Tibial artery (tissue), 4 donors: ENCODE measurements around the gene CISD1.

Experiments
- DNase-seq, 2 donors: peaks; one replicate each; pipeline ENCODE4 v3.0.0-alpha.2; 2019
- H3K27ac ChIP-seq, 2 donors: fragments of 200-600 bp; sonication (generic) in 1 of 2; 1 replicate in 1 of 2; 2 replicates in 1 of 2; pipeline ENCODE4 v1.5.1; 2018 to 2019; ENCODE audit warnings: mild to moderate bottlenecking in 1 of 2
- H3K27me3 ChIP-seq, 2 donors: fragments of 200-600 bp; sonication (generic) in 1 of 2; one replicate each; pipeline versions ENCODE4 v1.5.1 to v1.6.0; 2016 to 2019
- H3K36me3 ChIP-seq, 3 donors: fragments of 200-600 bp; sonication (generic) in 2 of 3; one replicate each; pipeline ENCODE4 v1.5.1; 2016 to 2019; ENCODE audit warnings: mild to moderate bottlenecking in 2 of 3
- H3K4me1 ChIP-seq, 4 donors: fragments of 200-600 bp; sonication (generic) in 2 of 4; 1 replicate in 3 of 4; 2 replicates in 1 of 4; pipeline ENCODE4 v1.5.1; 2016 to 2019
- H3K4me3 ChIP-seq, 2 donors: fragments of 200-600 bp; sonication (generic) in 1 of 2; 1 replicate in 1 of 2; 2 replicates in 1 of 2; pipeline ENCODE4 v1.5.1; 2018 to 2019; ENCODE audit warnings: mild to moderate bottlenecking in 2 of 2
- H3K9me3 ChIP-seq, 3 donors: fragments of 200-600 bp; sonication (generic) in 1 of 3; one replicate each; pipeline ENCODE4 v1.5.1; 2016 to 2019
- CTCF ChIP-seq, 2 experiments: fragments of 200-600 bp in 1 of 2; fragments of 450-650 bp in 1 of 2; IDR thresholded peaks; one replicate each; pipeline ENCODE4 v1.5.1; 2017 to 2019; ENCODE audit warnings: antibody characterized with exemption in 2 of 2, mild to moderate bottlenecking in 1 of 2, moderate library complexity in 1 of 2
- intact Hi-C: fragments of 100-400 bp; cut with DNase I; formaldehyde crosslinking; loops from one replicate; pipeline ENCODE4 v1.15.0; 2023; ENCODE audit warnings: low total_unique reads

CISD1 gene

GRCh38 chr10:58307676-58308075 is 38.7 kb downstream of the CISD1 start:
- intact Hi-C loops: no loop called here
- no peak for DNase-seq
- Histone ChIP-seq H3K4me3 (no peak overlapping the region), H3K36me3 (no peaks in the 10 kb centered on the region), H3K27me3 (peaks cover 0 to 8% of the 10 kb centered on the region in 2 donors), H3K27ac (no peak overlapping the region), H3K4me1 (no peaks in the 10 kb centered on the region), H3K9me3 (no peaks in the 10 kb centered on the region)
- no peak for TF ChIP-seq CTCF (IDR thresholded peaks at IDR 0.05)

GRCh38 chr10:58311026-58311425 is 42.1 kb downstream of the CISD1 start:
- Histone ChIP-seq H3K36me3 (no peaks in the 10 kb centered on the region), H3K27me3 (no peaks in the 10 kb centered on the region), H3K27ac (no peak overlapping the region), H3K4me1 (no peaks in the 10 kb centered on the region), H3K4me3 (no peak overlapping the region), H3K9me3 (no peaks in the 10 kb centered on the region)
- intact Hi-C loops: no loop called here
- DNase-seq: no peak
- no peak for TF ChIP-seq CTCF (IDR thresholded peaks at IDR 0.05)

- H3K4me1 ChIP-seq: no peaks in the 10 kb centered on the region
- DNase-seq: no peak
- H3K27ac ChIP-seq: no peak overlapping the region
- no peak overlapping the region for H3K4me3 ChIP-seq
- H3K36me3 ChIP-seq: no peaks in the 10 kb centered on the region
- H3K9me3 ChIP-seq: no peaks in the 10 kb centered on the region
- no peaks in the 10 kb centered on the region for H3K27me3 ChIP-seq
- no peak for TF ChIP-seq CTCF (IDR thresholded peaks at IDR 0.05)
- intact Hi-C loops: no loop called here
These were observed 47.9 kb downstream of the CISD1 start for GRCh38 chr10:58316874-58317273.

- TF ChIP-seq CTCF (IDR thresholded peaks at IDR 0.05): no peak
- no peak for DNase-seq
- Histone ChIP-seq H3K27ac (no peak overlapping the region), H3K9me3 (no peaks in the 10 kb centered on the region), H3K4me1 (no peaks in the 10 kb centered on the region), H3K27me3 (no peaks in the 10 kb centered on the region), H3K4me3 (no peak overlapping the region), H3K36me3 (no peaks in the 10 kb centered on the region)
- intact Hi-C loops: no loop called here
These were observed 49.4 kb downstream of the CISD1 start for GRCh38 chr10:58318346-58318745.

GRCh38 chr10:58319599-58319998 is 50.6 kb downstream of the CISD1 start:
- H3K9me3 ChIP-seq: no peaks in the 10 kb centered on the region
- no peak for DNase-seq
- H3K4me1 ChIP-seq: no peaks in the 10 kb centered on the region
- H3K36me3 ChIP-seq: no peaks in the 10 kb centered on the region
- TF ChIP-seq CTCF (IDR thresholded peaks at IDR 0.05): no peak
- intact Hi-C loops: no loop called here
- H3K27me3 ChIP-seq: no peaks in the 10 kb centered on the region
- no peak overlapping the region for H3K4me3 ChIP-seq
- no peak overlapping the region for H3K27ac ChIP-seq

- Histone ChIP-seq H3K27ac (no peak overlapping the region), H3K4me1 (no peaks in the 10 kb centered on the region), H3K36me3 (no peaks in the 10 kb centered on the region), H3K27me3 (no peaks in the 10 kb centered on the region), H3K9me3 (no peaks in the 10 kb centered on the region), H3K4me3 (no peak overlapping the region)
- no peak for TF ChIP-seq CTCF (IDR thresholded peaks at IDR 0.05)
- intact Hi-C loops: no loop called here
- DNase-seq: no peak
These were observed 51.5 kb downstream of the CISD1 start for GRCh38 chr10:58320351-58321049.
